Upper lobe of left lung (tissue), 6 donors: ENCODE results near the gene ZBTB40. TPM values are rescaled to one million over a fixed set of nuclear protein-coding genes. Genes with fewer than 3 reads are reported as not detected.

Experiments used
- ATAC-seq, 2 donors: fragments of 200-7000 bp; cut with Tn5 transposase; one replicate each; pipeline ENCODE4 v1.9.1; 2022; ENCODE audit warnings: mild to moderate bottlenecking in 2 of 2, moderate library complexity in 2 of 2; ENCODE audit not compliant: low FRiP score in 2 of 2
- DNase-seq, 2 donors: peaks; one replicate each; pipeline ENCODE4 v3.0.0-alpha.2; 2019 to 2020
- H3K27ac ChIP-seq, 4 donors: fragments of 200-600 bp; sonication (generic); one replicate each; pipeline ENCODE4 v1.5.1; 2016 to 2019
- H3K27me3 ChIP-seq, 4 donors: fragments of 200-600 bp; sonication (generic); one replicate each; pipeline ENCODE4 v1.5.1; 2017 to 2019
- H3K36me3 ChIP-seq, 4 donors: fragments of 200-600 bp; sonication (generic); one replicate each; pipeline ENCODE4 v1.5.1; 2016 to 2019
- H3K4me1 ChIP-seq, 4 donors: fragments of 200-600 bp; sonication (generic); one replicate each; pipeline ENCODE4 v1.5.1; 2018 to 2019
- H3K4me3 ChIP-seq, 4 donors: fragments of 200-600 bp; sonication (generic); one replicate each; pipeline ENCODE4 v1.5.1; 2017 to 2019; ENCODE audit warnings: mild to moderate bottlenecking in 2 of 4, moderate library complexity in 1 of 4
- H3K9me3 ChIP-seq, 4 donors: fragments of 200-600 bp; sonication (generic); one replicate each; pipeline ENCODE4 v1.5.1; 2018 to 2019
- CTCF ChIP-seq, 6 experiments: fragments of 450-650 bp in 4 of 6; fragments of 200-600 bp in 2 of 6; sonication (generic) in 2 of 6; IDR thresholded peaks; one replicate each; pipeline ENCODE4 v1.5.1; 2016 to 2019; ENCODE audit warnings: antibody characterized with exemption in 6 of 6
- EP300 ChIP-seq, 4 donors: sonication (generic); formaldehyde crosslinking; IDR thresholded peaks; one replicate each; pipeline ENCODE4 v1.5.1; 2017; ENCODE audit warnings: antibody characterized with exemption in 4 of 4, control low read depth in 2 of 4
- POLR2A ChIP-seq, 4 donors: fragments of 450-650 bp; IDR thresholded peaks; one replicate each; pipeline ENCODE4 v1.5.1; 2016 to 2017; ENCODE audit warnings: antibody characterized with exemption in 4 of 4, mild to moderate bottlenecking in 2 of 4
- POLR2AphosphoS5 ChIP-seq, 2 donors: sonication (generic); formaldehyde crosslinking; IDR thresholded peaks; one replicate each; pipeline ENCODE4 v1.5.1; 2017; ENCODE audit warnings: antibody characterized with exemption in 2 of 2
- WGBS, 2 donors: methylation state at CpG; one replicate each; pipeline ENCODE4 v1.1.5; 2017 to 2018; 5-methylcytosine and 5-hydroxymethylcytosine counted together
- total RNA-seq, 6 donors: library from RNA; depleted of rRNA in 4 of 6; stranded (reverse); fragments of >200 nt in 4 of 6; gene quantifications; one replicate each; pipeline versions ENCODE4 v1.1.0 to v1.2.1, GENCODE V29; 2016 to 2021
- donor health status: DM: no; HTN: no; CAD: no; lungs with moderate emphysema.
- donor health status: DM: no; HTN: yes; CAD: no; lungs with severe emphysema.

Gene ZBTB40
- total RNA-seq, 6 donors from 2014 or later = 18.1 to 62.9 (median 24.1) TPM

GRCh38 chr1:22526098-22526497 lies 74.4 kb downstream of the ZBTB40 start:
- H3K36me3 ChIP-seq = peaks cover 6 to 82% (median 63%) of the 10 kb centered on the region in 4 donors
- no peak for ATAC-seq
- DNase-seq = no peak
- no peak overlapping the region for H3K4me3 ChIP-seq
- no peak for TF ChIP-seq POLR2A (IDR thresholded peaks at IDR 0.05)
- TF ChIP-seq EP300 (IDR thresholded peaks at IDR 0.05) = no peak
- TF ChIP-seq POLR2AphosphoS5 (IDR thresholded peaks at IDR 0.05) = no peak
- TF ChIP-seq CTCF (IDR thresholded peaks at IDR 0.05) = no peak
- no peak overlapping the region for H3K27ac ChIP-seq
- 88 to 92% methylated on average over 9 to 11 of the region's 11 CpGs for WGBS, 2 donors
- no peaks in the 10 kb centered on the region for H3K9me3 ChIP-seq
- H3K27me3 ChIP-seq = no peaks in the 10 kb centered on the region
- no peaks in the 10 kb centered on the region for H3K4me1 ChIP-seq

GRCh38 chr1:22526677-22527076 lies 75.0 kb downstream of the ZBTB40 start:
- Histone ChIP-seq H3K27me3 (no peaks in the 10 kb centered on the region), H3K4me3 (no peak overlapping the region), H3K9me3 (no peaks in the 10 kb centered on the region), H3K36me3 (peaks cover 3 to 76% (median 57%) of the 10 kb centered on the region in 4 donors), H3K27ac (no peak overlapping the region), H3K4me1 (no peaks in the 10 kb centered on the region)
- TF ChIP-seq POLR2AphosphoS5 (IDR thresholded peaks at IDR 0.05) (no peak), CTCF (IDR thresholded peaks at IDR 0.05) (no peak), EP300 (IDR thresholded peaks at IDR 0.05) (no peak), POLR2A (IDR thresholded peaks at IDR 0.05) (no peak)
- ATAC-seq (no peak), DNase-seq (no peak)
- WGBS, 2 donors = 92 to 94% methylated on average over 2 to 5 of the region's 5 CpGs

GRCh38 chr1:22527122-22527521 lies 75.5 kb downstream of the ZBTB40 start:
- Histone ChIP-seq H3K27ac (no peak overlapping the region), H3K36me3 (peaks cover 0 to 72% (median 53%) of the 10 kb centered on the region in 4 donors), H3K4me1 (no peaks in the 10 kb centered on the region), H3K4me3 (no peak overlapping the region), H3K27me3 (no peaks in the 10 kb centered on the region), H3K9me3 (no peaks in the 10 kb centered on the region)
- no peak for ATAC-seq
- DNase-seq = no peak
- TF ChIP-seq POLR2A (IDR thresholded peaks at IDR 0.05) (no peak), POLR2AphosphoS5 (IDR thresholded peaks at IDR 0.05) (no peak), EP300 (IDR thresholded peaks at IDR 0.05) (no peak), CTCF (IDR thresholded peaks at IDR 0.05) (no peak)
- WGBS, 2 donors = 93 to 97% methylated on average over 5 to 7 of the region's 7 CpGs

- H3K27me3 ChIP-seq = no peaks in the 10 kb centered on the region
- no peak overlapping the region for H3K4me3 ChIP-seq
- ATAC-seq = no peak
- no peaks in the 10 kb centered on the region for H3K9me3 ChIP-seq
- H3K4me1 ChIP-seq = no peaks in the 10 kb centered on the region
- peaks cover 0 to 66% (median 48%) of the 10 kb centered on the region in 4 donors for H3K36me3 ChIP-seq
- WGBS, 2 donors = 90 to 91% methylated on average over 9 to 15 of the region's 15 CpGs
- TF ChIP-seq POLR2AphosphoS5 (IDR thresholded peaks at IDR 0.05) = no peak
- no peak for TF ChIP-seq CTCF (IDR thresholded peaks at IDR 0.05)
- no peak for TF ChIP-seq POLR2A (IDR thresholded peaks at IDR 0.05)
- no peak for TF ChIP-seq EP300 (IDR thresholded peaks at IDR 0.05)
- no peak overlapping the region for H3K27ac ChIP-seq
- no peak for DNase-seq
Measured at GRCh38 chr1:22527555-22528296, 76.1 kb downstream of the ZBTB40 start.

- no peak overlapping the region for H3K4me3 ChIP-seq
- WGBS, 2 donors = 97 to 98% methylated on average over 7 of the region's 7 CpGs
- H3K36me3 ChIP-seq = peaks cover 0 to 62% (median 45%) of the 10 kb centered on the region in 4 donors
- DNase-seq (no peak), ATAC-seq (no peak)
- TF ChIP-seq EP300 (IDR thresholded peaks at IDR 0.05) (no peak), CTCF (IDR thresholded peaks at IDR 0.05) (no peak), POLR2AphosphoS5 (IDR thresholded peaks at IDR 0.05) (no peak), POLR2A (IDR thresholded peaks at IDR 0.05) (no peak)
- no peaks in the 10 kb centered on the region for H3K9me3 ChIP-seq
- H3K27ac ChIP-seq = no peak overlapping the region
- no peaks in the 10 kb centered on the region for H3K4me1 ChIP-seq
- H3K27me3 ChIP-seq = no peaks in the 10 kb centered on the region
Measured at GRCh38 chr1:22528451-22528850, 76.8 kb downstream of the ZBTB40 start.
